ENCODE measurements around the gene FYN. TPM values are rescaled to one million over a fixed set of nuclear protein-coding genes. Genes with fewer than 3 reads are reported as not detected.
A peak's percentile ranks its signal among the peaks of the same experiment; 100 is the strongest.

FYN gene
- total and polyA plus RNA-seq, 2 donors from 2014 or later: 34.5 to 52.4 TPM

DNA sequence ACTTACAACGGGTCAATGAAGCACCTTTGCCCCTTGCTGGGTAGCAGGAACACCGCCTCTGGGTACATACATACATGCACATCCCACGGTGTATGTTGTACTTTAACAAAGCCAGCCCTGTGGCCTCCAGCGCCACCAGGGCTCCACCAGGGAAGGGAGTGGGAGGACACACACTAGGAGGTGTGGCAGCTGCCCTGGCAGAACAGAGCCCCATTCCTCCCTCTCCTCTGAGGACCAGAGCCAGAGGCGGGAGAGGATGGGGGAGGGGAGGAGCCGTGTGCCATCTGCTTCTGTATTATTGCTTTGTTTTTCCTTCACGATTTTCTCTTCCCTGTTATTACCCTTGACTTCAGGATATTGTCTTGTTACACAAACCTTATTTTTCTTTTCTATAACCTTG, 161.8 kb downstream of the FYN start:
- Histone ChIP-seq H3K36me3 (ENCODE audit: control insufficient read depth in 2 of 3, insufficient read depth in 3 of 3, low read length in 3 of 3) (no peaks in the 10 kb centered on the region), H3K9ac (ENCODE audit: low read length in 3 of 3) (no peak overlapping the region), H3K27ac (ENCODE audit: low read depth in 2 of 2, low read length in 2 of 2) (no peak overlapping the region), H3K4me3 (ENCODE audit: low read length in 3 of 3) (no peak overlapping the region), H3K9me3 (ENCODE audit: control insufficient read depth in 2 of 3, insufficient read depth in 1 of 3, low read length in 3 of 3) (no peaks in the 10 kb centered on the region), H3K27me3 (ENCODE audit: control insufficient read depth, insufficient read depth, low read length) (no peaks in the 10 kb centered on the region), H3K4me1 (ENCODE audit: control insufficient read depth in 2 of 3, insufficient read depth in 2 of 3, low read depth in 1 of 3, low read length in 3 of 3) (peaks cover 0 to 5% (median 4%) of the 10 kb centered on the region in 3 donors)
- DNase-seq (peak in 4 of 5 donors; percentile 67 to 85 (median 78)), FAIRE-seq (no peak)
- intact Hi-C loops (cut with DNase I): no loop called here
- TF ChIP-seq, protein P1, sequence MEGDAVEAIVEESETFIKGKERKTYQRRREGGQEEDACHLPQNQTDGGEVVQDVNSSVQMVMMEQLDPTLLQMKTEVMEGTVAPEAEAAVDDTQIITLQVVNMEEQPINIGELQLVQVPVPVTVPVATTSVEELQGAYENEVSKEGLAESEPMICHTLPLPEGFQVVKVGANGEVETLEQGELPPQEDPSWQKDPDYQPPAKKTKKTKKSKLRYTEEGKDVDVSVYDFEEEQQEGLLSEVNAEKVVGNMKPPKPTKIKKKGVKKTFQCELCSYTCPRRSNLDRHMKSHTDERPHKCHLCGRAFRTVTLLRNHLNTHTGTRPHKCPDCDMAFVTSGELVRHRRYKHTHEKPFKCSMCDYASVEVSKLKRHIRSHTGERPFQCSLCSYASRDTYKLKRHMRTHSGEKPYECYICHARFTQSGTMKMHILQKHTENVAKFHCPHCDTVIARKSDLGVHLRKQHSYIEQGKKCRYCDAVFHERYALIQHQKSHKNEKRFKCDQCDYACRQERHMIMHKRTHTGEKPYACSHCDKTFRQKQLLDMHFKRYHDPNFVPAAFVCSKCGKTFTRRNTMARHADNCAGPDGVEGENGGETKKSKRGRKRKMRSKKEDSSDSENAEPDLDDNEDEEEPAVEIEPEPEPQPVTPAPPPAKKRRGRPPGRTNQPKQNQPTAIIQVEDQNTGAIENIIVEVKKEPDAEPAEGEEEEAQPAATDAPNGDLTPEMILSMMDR (IDR thresholded peaks at IDR 0.05; ENCODE audit: borderline replicate concordance, extremely low read depth, insufficient read depth): no peak

DNA sequence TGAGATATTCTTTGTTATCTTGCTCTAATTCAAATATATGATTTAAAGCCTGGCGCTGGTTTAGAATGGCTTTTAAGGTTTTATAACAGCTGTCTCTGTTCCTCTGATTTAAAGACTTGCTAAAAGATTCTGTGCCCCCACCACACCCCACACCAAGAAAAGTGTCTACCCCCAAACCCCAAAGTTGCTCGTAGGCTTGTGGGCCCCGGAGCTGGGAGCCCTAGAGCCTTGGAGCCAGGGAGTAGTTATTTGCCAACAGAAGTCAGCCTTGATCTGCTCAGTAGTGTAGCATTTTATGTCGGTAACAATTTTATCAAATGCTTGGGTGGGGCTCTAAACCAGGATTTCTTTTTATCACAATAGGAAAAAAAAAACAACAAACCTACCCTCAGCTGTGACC, 162.3 kb downstream of the FYN start:
- H3K27me3 ChIP-seq (ENCODE audit: control insufficient read depth, insufficient read depth, low read length): no peaks in the 10 kb centered on the region
- H3K27ac ChIP-seq (ENCODE audit: low read depth in 2 of 2, low read length in 2 of 2): no peak overlapping the region
- no peaks in the 10 kb centered on the region for H3K36me3 ChIP-seq (ENCODE audit: control insufficient read depth in 2 of 3, insufficient read depth in 3 of 3, low read length in 3 of 3)
- no peaks in the 10 kb centered on the region for H3K9me3 ChIP-seq (ENCODE audit: control insufficient read depth in 2 of 3, insufficient read depth in 1 of 3, low read length in 3 of 3)
- TF ChIP-seq, protein P1 (IDR thresholded peaks at IDR 0.05; ENCODE audit: borderline replicate concordance, extremely low read depth, insufficient read depth): no peak
- peaks cover 0 to 5% (median 4%) of the 10 kb centered on the region in 3 donors for H3K4me1 ChIP-seq (ENCODE audit: control insufficient read depth in 2 of 3, insufficient read depth in 2 of 3, low read depth in 1 of 3, low read length in 3 of 3)
- H3K4me3 ChIP-seq (ENCODE audit: low read length in 3 of 3): no peak overlapping the region
- FAIRE-seq (no peak), DNase-seq (no peak)
- intact Hi-C loops (cut with DNase I): no loop called here
- no peak overlapping the region for H3K9ac ChIP-seq (ENCODE audit: low read length in 3 of 3)

DNA sequence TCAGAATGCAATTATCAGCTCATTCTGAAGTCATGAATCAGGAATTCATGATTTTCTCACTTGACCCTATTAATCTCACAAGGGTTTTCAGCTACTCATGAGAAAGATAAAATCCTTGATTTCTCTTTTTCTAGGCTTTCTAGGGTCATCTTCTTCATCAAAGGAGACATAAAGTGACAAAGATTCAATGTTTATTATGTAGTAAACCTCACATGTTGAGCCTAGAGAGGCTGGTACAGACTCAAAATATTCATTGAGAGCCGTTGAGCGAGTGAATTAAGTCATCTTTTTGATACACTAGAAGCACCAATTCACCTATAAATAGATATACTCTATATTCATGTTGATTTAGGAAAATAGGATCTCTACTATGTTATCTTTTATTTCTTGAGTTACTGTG, 162.8 kb downstream of the FYN start:
- FAIRE-seq (no peak), DNase-seq (no peak)
- no peaks in the 10 kb centered on the region for H3K27me3 ChIP-seq (ENCODE audit: control insufficient read depth, insufficient read depth, low read length)
- no peaks in the 10 kb centered on the region for H3K9me3 ChIP-seq (ENCODE audit: control insufficient read depth in 2 of 3, insufficient read depth in 1 of 3, low read length in 3 of 3)
- H3K36me3 ChIP-seq (ENCODE audit: control insufficient read depth in 2 of 3, insufficient read depth in 3 of 3, low read length in 3 of 3): no peaks in the 10 kb centered on the region
- peaks cover 0 to 5% (median 4%) of the 10 kb centered on the region in 3 donors for H3K4me1 ChIP-seq (ENCODE audit: control insufficient read depth in 2 of 3, insufficient read depth in 2 of 3, low read depth in 1 of 3, low read length in 3 of 3)
- peak overlapping the region in 2 of 3 donors; percentile 40 to 59 for H3K4me3 ChIP-seq (ENCODE audit: low read length in 3 of 3)
- no peak overlapping the region for H3K27ac ChIP-seq (ENCODE audit: low read depth in 2 of 2, low read length in 2 of 2)
- H3K9ac ChIP-seq (ENCODE audit: low read length in 3 of 3): peak overlapping the region in 1 of 3 donors; percentile 9
- intact Hi-C loops (cut with DNase I): no loop called here
- TF ChIP-seq, protein P1 (IDR thresholded peaks at IDR 0.05; ENCODE audit: borderline replicate concordance, extremely low read depth, insufficient read depth): no peak
